Ectodermal cell (in vitro differentiated cells): ENCODE measurements around the gene PSEN1.

ENCODE experiments used
- H3K27ac ChIP-seq: 2 replicates; pipeline ENCODE4 v1.7.0; 2013; ENCODE audit warnings: mild to moderate bottlenecking, low read depth, low read length; ENCODE audit not compliant: insufficient read depth, poor library complexity, severe bottlenecking
- H3K27me3 ChIP-seq: 2 replicates; pipeline ENCODE4 v1.7.0; 2013; ENCODE audit warnings: mild to moderate bottlenecking, low read length; ENCODE audit not compliant: insufficient read depth, control insufficient read depth, poor library complexity, severe bottlenecking
- H3K36me3 ChIP-seq: one replicate; pipeline ENCODE4 v1.7.0; 2013; ENCODE audit warnings: low read length; ENCODE audit not compliant: control insufficient read depth, insufficient read depth
- H3K4me1 ChIP-seq: one replicate; pipeline ENCODE4 v1.7.0; 2013; ENCODE audit warnings: low read length; ENCODE audit not compliant: control insufficient read depth, insufficient read depth
- H3K4me3 ChIP-seq: 2 replicates; pipeline ENCODE4 v1.7.0; 2013; ENCODE audit warnings: low read depth, low read length, control low read depth; ENCODE audit not compliant: insufficient read depth
- H3K9me3 ChIP-seq: 2 replicates; pipeline ENCODE4 v1.7.0; 2013; ENCODE audit warnings: mild to moderate bottlenecking, low read length, moderate library complexity; ENCODE audit not compliant: control insufficient read depth
- WGBS, 2 experiments: methylation state at CpG; one replicate each; pipeline ENCODE4 v1.1.7; 2013; ENCODE audit warnings: missing lambda C conversion rate in 2 of 2; 5-methylcytosine and 5-hydroxymethylcytosine counted together

The PSEN1 gene

GRCh38 chr14:73237219-73237785 lies 101.0 kb downstream of the PSEN1 start, which contains the start of gene PAPLN:
PAPLN (plus strand) TSS chr14:73237506; CDS start chr14:73239779, 2,273 bp downstream.
- WGBS, 2 experiments: 1 to 2% methylated on average over 48 of the region's 48 CpGs
- Histone ChIP-seq H3K27me3 (peaks cover 32% of the 10 kb centered on the region), H3K4me3 (peak within 1 kb of the TSS; percentile 67), H3K4me1 (peaks cover 58% of the 10 kb centered on the region), H3K9me3 (no peaks in the 10 kb centered on the region), H3K27ac (peak within 1 kb of the TSS; percentile 78), H3K36me3 (no peaks in the 10 kb centered on the region)

DNA sequence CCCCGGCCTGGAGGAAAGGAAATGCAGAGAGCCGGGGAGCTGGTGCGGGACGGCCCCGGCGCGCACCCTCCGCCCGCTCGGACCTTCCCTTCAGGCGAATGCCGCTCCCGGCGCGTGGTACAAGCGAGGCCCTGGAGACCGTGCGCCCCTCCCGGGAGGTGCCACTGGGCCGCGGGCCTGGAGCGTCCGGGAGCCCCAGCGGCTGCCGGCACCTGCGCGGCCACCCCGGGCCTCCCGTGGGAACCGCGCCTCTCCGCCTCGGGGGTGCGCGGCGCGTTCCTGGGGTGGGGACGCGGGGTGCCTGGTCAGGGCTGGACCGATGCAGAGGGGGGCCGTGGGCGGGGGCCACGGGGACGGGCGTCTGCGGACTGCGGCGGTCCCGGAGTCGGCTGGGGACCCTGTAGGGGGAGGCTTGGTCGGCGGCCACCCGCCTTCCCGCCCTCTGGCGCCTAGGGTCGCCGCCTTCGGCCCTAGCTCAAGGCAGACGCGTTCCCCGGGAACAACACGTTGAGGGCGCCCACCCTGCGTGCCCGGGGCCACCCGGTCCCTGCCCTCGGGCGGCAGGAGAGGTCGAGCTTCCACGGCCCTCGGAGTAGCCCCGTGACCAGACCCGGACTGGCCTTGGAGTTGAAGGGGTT lies 101.6 kb downstream of the PSEN1 start:
- WGBS, 2 experiments: 0 to 1% methylated on average over 73 of the region's 73 CpGs
- peaks cover 32% of the 10 kb centered on the region for H3K27me3 ChIP-seq
- H3K4me1 ChIP-seq: peaks cover 56% of the 10 kb centered on the region
- no peak overlapping the region for H3K27ac ChIP-seq
- peak overlapping the region; percentile 67 for H3K4me3 ChIP-seq
- H3K36me3 ChIP-seq: no peaks in the 10 kb centered on the region
- no peaks in the 10 kb centered on the region for H3K9me3 ChIP-seq

DNA sequence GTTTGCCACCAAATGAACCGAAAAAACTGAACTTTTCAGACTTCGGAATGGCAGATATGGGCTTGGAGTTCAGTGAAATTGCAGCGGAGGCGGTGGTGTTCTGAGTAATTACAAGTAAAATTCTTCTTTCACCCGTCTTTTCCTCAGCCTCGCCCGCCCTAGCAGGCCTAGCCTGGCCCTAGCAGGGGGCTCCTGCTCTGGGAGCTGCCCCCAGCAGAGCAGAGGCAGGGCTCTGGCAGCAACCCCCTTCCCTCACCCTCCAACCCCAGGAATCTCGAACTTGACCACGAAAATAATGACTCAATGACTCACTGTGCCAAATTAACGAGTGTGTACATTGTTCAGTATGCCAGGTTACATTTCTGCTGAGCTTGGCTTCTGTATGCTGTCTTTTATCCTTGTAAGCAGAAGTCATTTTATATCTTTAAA lies 102.1 kb downstream of the PSEN1 start:
- Histone ChIP-seq H3K4me1 (peaks cover 51% of the 10 kb centered on the region), H3K9me3 (no peaks in the 10 kb centered on the region), H3K27me3 (peaks cover 32% of the 10 kb centered on the region), H3K4me3 (peak overlapping the region; percentile 67), H3K36me3 (no peaks in the 10 kb centered on the region), H3K27ac (no peak overlapping the region)
- WGBS, 2 experiments: 4 to 6% methylated on average over 10 of the region's 10 CpGs

DNA sequence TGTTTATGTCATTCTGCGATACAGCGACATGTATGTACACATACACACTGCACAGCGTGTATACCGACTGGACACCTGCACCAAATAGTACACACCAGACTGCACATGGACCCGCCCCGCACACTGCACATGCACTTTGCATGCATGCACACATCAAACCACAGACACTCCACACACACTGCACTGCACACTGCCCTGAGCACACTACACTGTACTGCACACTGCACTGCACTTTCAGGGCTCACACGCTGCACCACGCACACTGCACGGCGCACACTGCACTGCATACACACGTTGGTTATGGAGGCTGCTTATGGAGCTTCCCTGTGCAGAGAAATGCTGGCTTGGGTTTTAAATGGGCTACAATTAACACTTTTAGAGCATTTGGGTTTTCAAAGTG lies 102.6 kb downstream of the PSEN1 start:
- H3K9me3 ChIP-seq: no peaks in the 10 kb centered on the region
- peaks cover 2% of the 10 kb centered on the region for H3K36me3 ChIP-seq
- H3K27ac ChIP-seq: no peak overlapping the region
- peaks cover 32% of the 10 kb centered on the region for H3K27me3 ChIP-seq
- WGBS, 2 experiments: 86% methylated on average over 11 of the region's 11 CpGs
- H3K4me3 ChIP-seq: peak overlapping the region; percentile 67
- peaks cover 46% of the 10 kb centered on the region for H3K4me1 ChIP-seq

- no peak overlapping the region for H3K27ac ChIP-seq
- no peaks in the 10 kb centered on the region for H3K9me3 ChIP-seq
- 12 to 14% methylated on average over 48 of the region's 48 CpGs for WGBS, 2 experiments
- H3K4me1 ChIP-seq: peaks cover 43% of the 10 kb centered on the region
- peak overlapping the region; percentile 67 for H3K4me3 ChIP-seq
- peaks cover 32% of the 10 kb centered on the region for H3K27me3 ChIP-seq
- H3K36me3 ChIP-seq: peaks cover 9% of the 10 kb centered on the region
Observed at GRCh38 chr14:73239393-73240241, 103.3 kb downstream of the PSEN1 start.

- H3K4me3 ChIP-seq: no peak overlapping the region
- H3K4me1 ChIP-seq: peaks cover 32% of the 10 kb centered on the region
- H3K27me3 ChIP-seq: peaks cover 32% of the 10 kb centered on the region
- peaks cover 9% of the 10 kb centered on the region for H3K36me3 ChIP-seq
- H3K9me3 ChIP-seq: no peaks in the 10 kb centered on the region
- WGBS, 2 experiments: 85 to 87% methylated on average over 10 of the region's 10 CpGs
- no peak overlapping the region for H3K27ac ChIP-seq
Observed at GRCh38 chr14:73240816-73241480, 104.6 kb downstream of the PSEN1 start.

DNA sequence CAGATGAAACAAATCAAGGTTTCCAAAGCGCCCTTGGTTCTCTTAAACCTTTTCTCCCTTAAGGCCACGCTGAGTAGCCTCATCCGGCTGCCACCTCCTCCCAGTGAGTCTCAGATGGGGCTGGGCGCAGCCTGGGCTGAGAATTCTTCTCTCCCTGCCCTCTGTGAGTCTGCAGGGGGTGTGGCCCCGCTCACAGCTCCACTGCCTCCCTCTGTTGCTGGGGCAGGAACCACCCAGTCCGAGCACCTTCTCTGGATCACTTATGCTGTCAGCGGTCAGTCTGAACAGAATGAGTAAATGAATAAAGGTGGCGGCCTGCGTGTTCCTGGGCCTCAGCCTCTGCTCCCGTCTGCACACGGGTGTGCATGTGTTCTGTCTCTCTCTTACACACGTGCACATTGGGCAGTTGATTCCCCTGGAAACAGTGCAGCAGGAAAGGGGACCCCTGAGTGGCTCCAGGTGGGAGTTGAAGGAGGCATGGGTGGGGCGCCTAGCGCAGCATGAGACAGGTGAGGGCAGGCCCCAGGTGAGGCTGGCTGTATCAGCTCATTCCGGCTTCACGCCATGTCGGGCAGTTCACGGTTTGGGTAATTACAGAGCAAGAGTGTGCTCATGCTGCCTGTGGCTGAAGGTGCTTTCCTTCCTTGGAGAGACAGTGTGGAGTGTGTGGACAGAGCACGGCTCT lies 105.3 kb downstream of the PSEN1 start:
- Histone ChIP-seq H3K36me3 (peaks cover 9% of the 10 kb centered on the region), H3K4me1 (peaks cover 32% of the 10 kb centered on the region), H3K9me3 (no peaks in the 10 kb centered on the region), H3K27ac (no peak overlapping the region), H3K27me3 (peaks cover 32% of the 10 kb centered on the region), H3K4me3 (no peak overlapping the region)
- WGBS, 2 experiments: 87 to 88% methylated on average over 19 of the region's 19 CpGs

- H3K27ac ChIP-seq: no peak overlapping the region
- H3K4me1 ChIP-seq: peaks cover 28% of the 10 kb centered on the region
- no peaks in the 10 kb centered on the region for H3K9me3 ChIP-seq
- H3K4me3 ChIP-seq: no peak overlapping the region
- H3K27me3 ChIP-seq: peaks cover 26% of the 10 kb centered on the region
- WGBS, 2 experiments: 93 to 98% methylated on average over 6 of the region's 6 CpGs
- peaks cover 9% of the 10 kb centered on the region for H3K36me3 ChIP-seq
Observed at GRCh38 chr14:73242357-73242901, 106.1 kb downstream of the PSEN1 start.

DNA sequence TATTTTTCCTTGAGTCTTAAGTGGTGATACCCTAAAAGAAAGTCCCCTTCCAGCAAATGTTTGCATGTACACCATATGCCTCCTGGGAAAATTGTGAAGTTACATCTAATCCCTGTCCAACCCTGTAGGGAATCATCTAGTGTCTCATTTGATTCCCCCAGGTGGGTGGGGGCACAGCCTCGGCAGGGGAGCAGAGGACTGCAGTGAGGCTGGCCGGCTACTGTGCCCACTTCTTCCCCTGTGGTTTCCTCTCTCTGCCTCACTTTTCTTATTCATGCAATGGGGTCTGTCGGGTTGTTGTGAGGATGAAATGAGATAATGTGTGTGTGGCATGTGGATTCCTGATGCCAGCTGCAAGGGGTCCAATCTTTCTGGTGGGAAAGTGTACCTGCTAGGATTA lies 107.0 kb downstream of the PSEN1 start:
- H3K27me3 ChIP-seq: peaks cover 17% of the 10 kb centered on the region
- WGBS, 2 experiments: 85 to 98% methylated on average over 2 to 3 of the region's 3 CpGs
- no peaks in the 10 kb centered on the region for H3K9me3 ChIP-seq
- no peak overlapping the region for H3K27ac ChIP-seq
- peaks cover 28% of the 10 kb centered on the region for H3K4me1 ChIP-seq
- peaks cover 9% of the 10 kb centered on the region for H3K36me3 ChIP-seq
- H3K4me3 ChIP-seq: no peak overlapping the region
